Measurements from ENCODE around the gene NAGLU. TPM values are rescaled to one million over a fixed set of nuclear protein-coding genes. Genes with fewer than 3 reads are reported as not detected.

The NAGLU gene
- total and polyA plus RNA-seq, 2 of the 13 experiments (the other 11 are each of a cell fraction or from before 2014, with no cell fraction given) = 28.2 to 40.1 TPM

GRCh38 chr17:42522263-42522790, 13.7 kb upstream of the NAGLU start (continued):
- TF ChIP-seq HOXA9 (CRISPR knock-in tag; IDR thresholded peaks at IDR 0.05; ENCODE audit: borderline replicate concordance) (no peak), RFXAP (CRISPR knock-in tag; IDR thresholded peaks at IDR 0.05; ENCODE audit: borderline replicate concordance) (no peak), EP300 (IDR thresholded peaks at IDR 0.05; ENCODE audit: low read depth in 2 of 2, low read length in 2 of 2) (peak in 1 of 2 experiments; percentile 49; a peak in 2 of 4 replicates), EP300 (CRISPR knock-in tag; IDR thresholded peaks at IDR 0.05; ENCODE audit: borderline replicate concordance) (no peak), NCOR1 (IDR thresholded peaks at IDR 0.05; ENCODE audit: borderline replicate concordance, low read length) (peak; percentile 87), HHEX (CRISPR knock-in tag; IDR thresholded peaks at IDR 0.05) (no peak), CCDC6 (CRISPR knock-in tag; IDR thresholded peaks at IDR 0.05) (no peak), ZNF780A (CRISPR knock-in tag; IDR thresholded peaks at IDR 0.05) (no peak), ZNF510 (CRISPR knock-in tag; IDR thresholded peaks at IDR 0.05; ENCODE audit: low read depth) (no peak), RBFOX2 (IDR thresholded peaks at IDR 0.05; ENCODE audit: low read depth, low read length) (no peak), IRF2 (CRISPR knock-in tag; IDR thresholded peaks at IDR 0.05) (peak; percentile 48; the same call in 1 of the 2 replicates), ELF3 (CRISPR knock-in tag; IDR thresholded peaks at IDR 0.05) (peak; percentile 34; the same call in 1 of the 2 replicates), NR2F2 (IDR thresholded peaks at IDR 0.05; ENCODE audit: borderline replicate concordance, low read depth) (peak; percentile 78), FOXM1 (CRISPR knock-in tag; IDR thresholded peaks at IDR 0.05) (no peak), ZNF782 (CRISPR knock-in tag; IDR thresholded peaks at IDR 0.05; ENCODE audit: borderline replicate concordance) (no peak), ZBTB14 (CRISPR knock-in tag; IDR thresholded peaks at IDR 0.05) (no peak), YEATS2 (CRISPR knock-in tag; IDR thresholded peaks at IDR 0.05; ENCODE audit: borderline replicate concordance) (no peak)
- TF ChIP-seq, protein P1, sequence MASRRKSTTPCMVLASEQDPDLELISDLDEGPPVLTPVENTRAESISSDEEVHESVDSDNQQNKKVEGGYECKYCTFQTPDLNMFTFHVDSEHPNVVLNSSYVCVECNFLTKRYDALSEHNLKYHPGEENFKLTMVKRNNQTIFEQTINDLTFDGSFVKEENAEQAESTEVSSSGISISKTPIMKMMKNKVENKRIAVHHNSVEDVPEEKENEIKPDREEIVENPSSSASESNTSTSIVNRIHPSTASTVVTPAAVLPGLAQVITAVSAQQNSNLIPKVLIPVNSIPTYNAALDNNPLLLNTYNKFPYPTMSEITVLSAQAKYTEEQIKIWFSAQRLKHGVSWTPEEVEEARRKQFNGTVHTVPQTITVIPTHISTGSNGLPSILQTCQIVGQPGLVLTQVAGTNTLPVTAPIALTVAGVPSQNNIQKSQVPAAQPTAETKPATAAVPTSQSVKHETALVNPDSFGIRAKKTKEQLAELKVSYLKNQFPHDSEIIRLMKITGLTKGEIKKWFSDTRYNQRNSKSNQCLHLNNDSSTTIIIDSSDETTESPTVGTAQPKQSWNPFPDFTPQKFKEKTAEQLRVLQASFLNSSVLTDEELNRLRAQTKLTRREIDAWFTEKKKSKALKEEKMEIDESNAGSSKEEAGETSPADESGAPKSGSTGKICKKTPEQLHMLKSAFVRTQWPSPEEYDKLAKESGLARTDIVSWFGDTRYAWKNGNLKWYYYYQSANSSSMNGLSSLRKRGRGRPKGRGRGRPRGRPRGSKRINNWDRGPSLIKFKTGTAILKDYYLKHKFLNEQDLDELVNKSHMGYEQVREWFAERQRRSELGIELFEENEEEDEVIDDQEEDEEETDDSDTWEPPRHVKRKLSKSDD (CRISPR knock-in tag; IDR thresholded peaks at IDR 0.05; ENCODE audit: low read depth) = peak; percentile 43; the same call in 1 of the 2 replicates
- TF ChIP-seq, protein P2, sequence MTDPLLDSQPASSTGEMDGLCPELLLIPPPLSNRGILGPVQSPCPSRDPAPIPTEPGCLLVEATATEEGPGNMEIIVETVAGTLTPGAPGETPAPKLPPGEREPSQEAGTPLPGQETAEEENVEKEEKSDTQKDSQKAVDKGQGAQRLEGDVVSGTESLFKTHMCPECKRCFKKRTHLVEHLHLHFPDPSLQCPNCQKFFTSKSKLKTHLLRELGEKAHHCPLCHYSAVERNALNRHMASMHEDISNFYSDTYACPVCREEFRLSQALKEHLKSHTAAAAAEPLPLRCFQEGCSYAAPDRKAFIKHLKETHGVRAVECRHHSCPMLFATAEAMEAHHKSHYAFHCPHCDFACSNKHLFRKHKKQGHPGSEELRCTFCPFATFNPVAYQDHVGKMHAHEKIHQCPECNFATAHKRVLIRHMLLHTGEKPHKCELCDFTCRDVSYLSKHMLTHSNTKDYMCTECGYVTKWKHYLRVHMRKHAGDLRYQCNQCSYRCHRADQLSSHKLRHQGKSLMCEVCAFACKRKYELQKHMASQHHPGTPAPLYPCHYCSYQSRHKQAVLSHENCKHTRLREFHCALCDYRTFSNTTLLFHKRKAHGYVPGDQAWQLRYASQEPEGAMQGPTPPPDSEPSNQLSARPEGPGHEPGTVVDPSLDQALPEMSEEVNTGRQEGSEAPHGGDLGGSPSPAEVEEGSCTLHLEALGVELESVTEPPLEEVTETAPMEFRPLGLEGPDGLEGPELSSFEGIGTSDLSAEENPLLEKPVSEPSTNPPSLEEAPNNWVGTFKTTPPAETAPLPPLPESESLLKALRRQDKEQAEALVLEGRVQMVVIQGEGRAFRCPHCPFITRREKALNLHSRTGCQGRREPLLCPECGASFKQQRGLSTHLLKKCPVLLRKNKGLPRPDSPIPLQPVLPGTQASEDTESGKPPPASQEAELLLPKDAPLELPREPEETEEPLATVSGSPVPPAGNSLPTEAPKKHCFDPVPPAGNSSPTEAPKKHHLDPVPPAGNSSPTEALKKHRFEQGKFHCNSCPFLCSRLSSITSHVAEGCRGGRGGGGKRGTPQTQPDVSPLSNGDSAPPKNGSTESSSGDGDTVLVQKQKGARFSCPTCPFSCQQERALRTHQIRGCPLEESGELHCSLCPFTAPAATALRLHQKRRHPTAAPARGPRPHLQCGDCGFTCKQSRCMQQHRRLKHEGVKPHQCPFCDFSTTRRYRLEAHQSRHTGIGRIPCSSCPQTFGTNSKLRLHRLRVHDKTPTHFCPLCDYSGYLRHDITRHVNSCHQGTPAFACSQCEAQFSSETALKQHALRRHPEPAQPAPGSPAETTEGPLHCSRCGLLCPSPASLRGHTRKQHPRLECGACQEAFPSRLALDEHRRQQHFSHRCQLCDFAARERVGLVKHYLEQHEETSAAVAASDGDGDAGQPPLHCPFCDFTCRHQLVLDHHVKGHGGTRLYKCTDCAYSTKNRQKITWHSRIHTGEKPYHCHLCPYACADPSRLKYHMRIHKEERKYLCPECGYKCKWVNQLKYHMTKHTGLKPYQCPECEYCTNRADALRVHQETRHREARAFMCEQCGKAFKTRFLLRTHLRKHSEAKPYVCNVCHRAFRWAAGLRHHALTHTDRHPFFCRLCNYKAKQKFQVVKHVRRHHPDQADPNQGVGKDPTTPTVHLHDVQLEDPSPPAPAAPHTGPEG (CRISPR knock-in tag; IDR thresholded peaks at IDR 0.05) = no peak
- TF ChIP-seq, protein P3, sequence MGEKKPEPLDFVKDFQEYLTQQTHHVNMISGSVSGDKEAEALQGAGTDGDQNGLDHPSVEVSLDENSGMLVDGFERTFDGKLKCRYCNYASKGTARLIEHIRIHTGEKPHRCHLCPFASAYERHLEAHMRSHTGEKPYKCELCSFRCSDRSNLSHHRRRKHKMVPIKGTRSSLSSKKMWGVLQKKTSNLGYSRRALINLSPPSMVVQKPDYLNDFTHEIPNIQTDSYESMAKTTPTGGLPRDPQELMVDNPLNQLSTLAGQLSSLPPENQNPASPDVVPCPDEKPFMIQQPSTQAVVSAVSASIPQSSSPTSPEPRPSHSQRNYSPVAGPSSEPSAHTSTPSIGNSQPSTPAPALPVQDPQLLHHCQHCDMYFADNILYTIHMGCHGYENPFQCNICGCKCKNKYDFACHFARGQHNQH (CRISPR knock-in tag; IDR thresholded peaks at IDR 0.05) = peak; percentile 33; the same call in 1 of the 2 replicates

Data from HepG2 (cell line).